Astrocyte (in vitro differentiated cells and primary cell): Measurements from ENCODE around the gene CATSPERB.

Experiments used
- EZH2 ChIP-seq: IDR thresholded peaks from 2 replicates; pipeline ENCODE4 v1.6.1; 2012; ENCODE audit warnings: mild to moderate bottlenecking, low read length, inconsistent platforms; ENCODE audit not compliant: insufficient read depth
- TF ChIP-seq, protein P1 (sequence below): IDR thresholded peaks from 2 replicates; pipeline ENCODE4 v1.5.1; 2011; ENCODE audit warnings: low read depth, mild to moderate bottlenecking, inconsistent platforms, low read length, moderate library complexity; ENCODE audit not compliant: insufficient read depth

DNA sequence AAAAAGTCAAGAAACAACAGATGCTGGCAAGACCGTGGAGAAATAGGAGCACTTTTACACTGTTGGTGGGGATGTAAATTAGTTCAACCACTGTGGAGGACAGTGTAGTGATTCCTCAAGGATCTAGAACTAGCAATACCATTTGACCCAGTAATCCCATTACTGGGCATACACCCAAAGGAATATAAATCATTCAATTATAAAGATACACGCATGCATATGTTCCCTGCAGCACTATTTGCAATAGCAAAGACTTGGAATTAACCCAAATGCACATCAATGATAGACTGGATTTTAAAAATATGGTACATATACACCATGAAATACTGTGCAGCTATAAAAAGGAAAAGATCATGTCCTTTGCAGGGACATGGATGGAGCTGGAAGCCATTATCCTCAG is 18.0 kb upstream of the CATSPERB start:
- TF ChIP-seq EZH2: no peak
- TF ChIP-seq, protein P1, sequence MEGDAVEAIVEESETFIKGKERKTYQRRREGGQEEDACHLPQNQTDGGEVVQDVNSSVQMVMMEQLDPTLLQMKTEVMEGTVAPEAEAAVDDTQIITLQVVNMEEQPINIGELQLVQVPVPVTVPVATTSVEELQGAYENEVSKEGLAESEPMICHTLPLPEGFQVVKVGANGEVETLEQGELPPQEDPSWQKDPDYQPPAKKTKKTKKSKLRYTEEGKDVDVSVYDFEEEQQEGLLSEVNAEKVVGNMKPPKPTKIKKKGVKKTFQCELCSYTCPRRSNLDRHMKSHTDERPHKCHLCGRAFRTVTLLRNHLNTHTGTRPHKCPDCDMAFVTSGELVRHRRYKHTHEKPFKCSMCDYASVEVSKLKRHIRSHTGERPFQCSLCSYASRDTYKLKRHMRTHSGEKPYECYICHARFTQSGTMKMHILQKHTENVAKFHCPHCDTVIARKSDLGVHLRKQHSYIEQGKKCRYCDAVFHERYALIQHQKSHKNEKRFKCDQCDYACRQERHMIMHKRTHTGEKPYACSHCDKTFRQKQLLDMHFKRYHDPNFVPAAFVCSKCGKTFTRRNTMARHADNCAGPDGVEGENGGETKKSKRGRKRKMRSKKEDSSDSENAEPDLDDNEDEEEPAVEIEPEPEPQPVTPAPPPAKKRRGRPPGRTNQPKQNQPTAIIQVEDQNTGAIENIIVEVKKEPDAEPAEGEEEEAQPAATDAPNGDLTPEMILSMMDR: no peak
